Hepatocyte (in vitro differentiated cells): ENCODE data around the gene P4HTM.

ENCODE experiments used
- CTCF ChIP-seq: fragments of 200-600 bp; sonication (generic); IDR thresholded peaks from 2 replicates; pipeline ENCODE4 v1.5.1; 2016; ENCODE audit warnings: antibody characterized with exemption, mild to moderate bottlenecking; ENCODE audit not compliant: poor library complexity
- EZH2phosphoT487 ChIP-seq: fragments of 200-600 bp; sonication (generic); IDR thresholded peaks from one replicate; pipeline ENCODE4 v1.6.1; 2018; ENCODE audit warnings: antibody characterized with exemption, mild to moderate bottlenecking, low read depth, moderate library complexity; ENCODE audit not compliant: unreplicated experiment, severe bottlenecking

GRCh38 chr3:49012441-49013017 is 22.5 kb downstream of the P4HTM start:
- TF ChIP-seq CTCF, result no peak
- no peak for TF ChIP-seq EZH2phosphoT487
